Inflammatory macrophage treated with lipopolysaccharide for 1 hour (primary cell): Measurements from ENCODE around the gene RAB23.

Experiments
- DNase-seq, 2 donors: peaks; one replicate each; pipeline ENCODE4 v3.0.0-alpha.2; 2020 to 2022

Gene RAB23

DNA sequence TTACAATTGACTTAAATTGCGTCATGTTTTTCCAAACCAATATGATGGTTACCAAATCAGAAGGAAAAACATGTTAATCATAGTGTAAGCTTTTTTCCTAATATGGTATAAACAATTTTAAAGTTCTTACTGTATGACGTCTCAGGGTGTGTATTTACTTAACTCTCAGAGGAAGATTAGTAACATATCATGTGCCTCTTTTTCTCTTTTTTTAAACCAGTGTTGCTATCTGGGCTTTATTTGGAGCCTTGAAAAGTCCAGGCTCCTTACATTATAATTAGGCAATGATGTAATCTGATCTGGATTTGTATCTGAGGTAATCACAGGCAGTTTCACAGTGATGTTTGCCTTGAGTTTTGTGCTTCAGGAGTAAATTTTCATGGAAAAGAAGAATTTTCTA lies 20.4 kb upstream of the RAB23 start:
- DNase-seq: peak; percentile 26 to 77

GRCh38 chr6:57226221-57226620 lies 4.1 kb upstream of the RAB23 start:
- DNase-seq: no peak

- DNase-seq: peak in 1 of 2 donors; percentile 70
These were observed 2.8 kb upstream of the RAB23 start for GRCh38 chr6:57224769-57225515.

DNA sequence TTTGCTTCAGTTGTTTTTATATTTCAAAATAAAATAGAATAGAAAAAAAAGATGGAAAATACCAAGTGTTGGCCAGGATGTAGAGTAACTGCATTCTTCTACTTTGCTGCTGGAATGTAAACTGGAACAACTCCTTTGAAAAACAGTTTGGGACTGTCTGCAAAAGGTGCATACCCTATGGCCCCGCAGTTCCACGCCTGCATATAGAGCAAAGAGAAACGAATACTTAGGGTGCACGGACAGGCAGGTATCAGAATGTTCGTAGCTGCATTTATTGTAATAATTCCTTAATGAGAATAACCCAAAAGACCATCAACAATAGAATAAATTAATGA lies 603 bp upstream of the RAB23 start:
- DNase-seq: no peak

DNA sequence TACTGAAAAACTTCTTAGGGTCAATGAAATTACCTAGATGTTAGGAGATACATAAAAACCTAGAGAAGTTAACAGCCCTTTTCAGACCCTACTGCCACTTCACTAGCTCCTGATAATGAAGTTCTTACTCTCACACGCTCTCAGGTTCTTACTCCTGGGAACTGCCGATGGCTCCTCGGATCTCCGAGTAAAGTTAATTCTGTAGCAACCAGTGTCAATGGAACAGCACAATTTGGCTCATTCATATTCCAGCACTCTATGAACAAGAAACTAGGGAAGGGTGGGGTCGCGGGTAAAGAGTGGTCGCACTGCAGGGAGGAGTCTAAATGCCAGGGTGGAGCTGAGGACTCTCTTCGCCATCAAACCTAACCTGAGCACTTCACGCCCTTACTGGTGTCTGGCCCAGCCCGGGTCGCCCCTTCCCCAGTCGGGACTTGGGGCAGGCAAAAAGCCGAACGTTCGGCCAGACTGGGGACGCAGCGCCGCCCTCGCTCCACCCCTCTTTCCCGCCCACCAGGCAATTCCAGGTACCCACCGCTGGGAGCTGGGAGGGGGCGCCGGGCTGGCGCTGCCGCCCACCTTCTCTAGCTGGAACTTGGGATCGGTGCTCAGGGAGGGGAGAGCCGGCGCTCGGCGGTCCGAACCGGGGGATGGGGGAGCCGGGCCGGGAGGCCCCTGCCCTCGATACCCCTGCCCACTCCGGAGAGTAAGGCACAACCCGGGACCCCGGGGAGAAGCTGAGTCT lies 744 bp downstream of the RAB23 start:
- DNase-seq: no peak

DNA sequence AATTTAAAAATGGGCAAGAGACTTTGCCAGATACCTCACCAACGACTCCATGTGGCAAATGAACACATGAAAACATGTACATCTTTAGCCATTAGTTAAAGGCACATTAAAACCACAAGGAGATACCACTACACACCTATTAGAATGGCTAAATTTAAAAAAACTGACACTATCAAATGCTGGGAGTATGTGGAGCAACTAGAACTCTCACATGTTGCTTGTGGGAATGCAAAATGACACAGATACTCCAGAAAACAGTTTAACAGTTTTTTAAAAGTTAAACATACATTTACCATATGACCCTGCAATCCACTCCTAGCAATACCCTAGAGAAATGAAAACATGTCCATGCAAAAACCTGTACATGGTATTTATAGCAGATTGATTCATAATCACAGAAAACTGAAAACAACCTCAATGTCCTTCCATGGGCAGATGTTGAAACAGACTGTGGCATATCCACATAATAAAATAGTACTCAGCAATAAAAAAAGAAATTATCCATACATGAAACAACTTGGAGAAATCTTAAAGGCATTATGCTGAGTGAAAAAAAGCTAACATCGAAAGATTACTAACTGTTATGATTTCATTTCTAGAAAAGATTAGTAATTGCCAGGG lies 1.9 kb downstream of the RAB23 start:
- no peak for DNase-seq

GRCh38 chr6:57217270-57217669 lies 4.8 kb downstream of the RAB23 start:
- DNase-seq: no peak

DNA sequence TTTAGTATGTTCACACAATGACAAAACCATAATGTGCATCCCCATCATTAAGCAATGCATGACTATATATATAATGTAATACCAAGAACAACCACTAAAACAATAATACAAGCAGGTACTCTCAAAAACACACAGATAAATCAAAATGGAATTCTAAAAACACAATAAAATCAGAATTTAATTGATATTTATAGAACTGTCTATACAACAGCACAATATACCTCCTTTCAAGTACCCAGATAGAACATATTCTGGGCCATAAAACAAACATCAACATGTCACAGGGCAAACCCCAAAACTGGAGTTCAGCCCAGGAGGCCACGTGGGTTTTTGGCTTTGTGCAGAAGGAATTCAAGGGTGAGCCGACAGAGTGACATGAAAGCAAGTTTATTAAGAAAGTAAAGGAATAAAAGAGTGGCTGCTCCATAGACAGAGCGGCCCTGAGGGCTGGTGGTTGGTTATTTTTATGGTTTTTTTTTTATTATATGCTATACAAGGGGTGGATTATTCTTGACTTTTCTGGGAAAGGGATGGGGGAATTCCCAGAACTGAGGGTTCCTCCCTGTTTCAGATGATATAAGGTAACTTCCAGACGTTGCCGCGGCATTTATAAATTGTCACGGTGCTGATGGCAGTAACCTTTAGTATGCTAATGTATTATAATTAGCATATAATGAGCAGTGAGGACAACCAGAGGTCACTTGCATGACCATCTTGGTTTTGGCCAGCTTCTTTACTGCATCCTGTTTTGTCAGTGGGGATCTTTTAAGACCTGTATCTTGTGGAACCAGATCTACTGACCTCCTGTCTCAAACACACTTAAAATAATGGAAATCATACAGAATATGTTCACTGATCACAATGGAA lies 5.6 kb downstream of the RAB23 start:
- DNase-seq: no peak

DNA sequence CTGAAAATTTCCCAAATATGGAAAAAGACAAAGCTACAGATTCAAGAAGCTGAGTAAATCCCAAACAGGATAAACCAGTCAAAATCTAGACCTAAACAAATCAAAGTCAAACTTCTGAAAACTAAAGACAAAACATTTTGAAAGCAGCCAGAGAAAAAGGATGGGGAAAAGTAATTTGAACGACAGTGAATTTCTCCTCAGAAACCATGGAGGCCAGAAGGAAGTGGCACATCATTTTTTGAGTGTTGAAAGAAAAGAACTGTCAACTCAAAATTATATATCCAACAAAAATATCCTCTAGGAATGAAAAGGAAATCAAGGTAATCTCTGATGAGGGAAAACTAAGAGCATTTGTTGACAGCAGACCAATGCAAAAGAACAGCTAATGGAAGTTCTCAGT lies 6.8 kb downstream of the RAB23 start:
- no peak for DNase-seq

GRCh38 chr6:57210060-57210459 lies 12.0 kb downstream of the RAB23 start:
- no peak for DNase-seq

DNA sequence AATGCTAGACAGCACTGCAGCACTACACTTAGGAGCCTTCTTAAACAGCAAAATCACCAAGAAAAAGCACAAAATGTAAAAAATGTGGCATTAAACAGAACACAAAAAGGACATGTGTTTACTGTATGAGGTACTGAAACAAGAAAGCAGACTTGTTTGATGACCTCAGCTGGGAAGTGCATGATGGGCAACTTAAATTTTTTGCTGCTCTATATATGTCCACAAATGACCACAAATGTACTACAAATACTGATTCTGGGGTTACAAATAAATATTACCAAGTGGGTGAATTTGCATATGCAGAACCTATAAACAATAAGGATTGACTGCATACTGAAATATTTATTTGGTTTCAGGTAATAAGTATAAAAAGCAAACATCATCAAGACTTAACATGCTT lies 13.1 kb downstream of the RAB23 start:
- DNase-seq: no peak

GRCh38 chr6:57207872-57208271 lies 14.2 kb downstream of the RAB23 start:
- no peak for DNase-seq

- DNase-seq: no peak
These were observed 15.0 kb downstream of the RAB23 start for GRCh38 chr6:57207141-57207540.

GRCh38 chr6:57205550-57206328 lies 16.4 kb downstream of the RAB23 start:
- no peak for DNase-seq

- DNase-seq: no peak
These were observed 20.4 kb downstream of the RAB23 start for GRCh38 chr6:57201718-57202117.

GRCh38 chr6:57198926-57199636 lies 23.0 kb downstream of the RAB23 start:
- DNase-seq: no peak

DNA sequence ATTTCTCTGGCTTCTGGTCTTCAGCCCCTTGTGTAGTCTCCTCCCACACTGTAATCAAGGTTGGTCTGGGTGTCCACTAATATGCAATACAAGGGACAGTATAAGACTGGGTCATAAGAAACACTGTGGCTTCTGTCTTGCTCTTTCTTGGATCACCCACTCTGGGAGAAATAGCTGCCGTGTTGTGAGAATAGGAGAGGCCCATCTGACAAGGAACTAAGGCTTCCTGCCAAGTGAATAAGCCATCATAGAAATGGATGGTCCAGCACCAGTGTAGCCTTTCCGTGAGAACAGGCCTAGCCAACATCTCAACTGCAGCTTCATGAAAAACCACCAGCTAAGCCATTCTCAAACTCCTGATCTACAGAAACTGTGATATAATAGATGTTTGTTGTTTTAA lies 26.6 kb downstream of the RAB23 start:
- DNase-seq: no peak

DNA sequence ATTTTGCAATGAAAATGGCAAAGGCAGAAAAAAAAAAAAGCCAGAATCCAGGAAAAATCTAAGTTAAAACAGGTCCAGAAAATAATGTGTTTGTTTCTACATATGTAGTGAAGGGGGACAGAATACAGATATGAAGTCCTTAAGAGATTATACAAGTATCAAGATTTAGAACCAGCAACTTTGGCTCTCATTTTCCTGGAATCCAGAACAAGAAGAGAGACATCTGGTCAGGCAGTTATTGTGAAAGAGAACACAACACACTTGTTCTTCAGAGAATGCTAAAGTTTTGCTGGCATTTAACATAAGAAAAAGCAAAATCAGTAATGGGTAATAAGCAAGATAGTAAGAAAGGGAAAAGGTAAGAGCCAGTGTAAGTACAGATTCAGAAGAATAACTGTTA lies 28.9 kb downstream of the RAB23 start:
- DNase-seq: no peak

DNA sequence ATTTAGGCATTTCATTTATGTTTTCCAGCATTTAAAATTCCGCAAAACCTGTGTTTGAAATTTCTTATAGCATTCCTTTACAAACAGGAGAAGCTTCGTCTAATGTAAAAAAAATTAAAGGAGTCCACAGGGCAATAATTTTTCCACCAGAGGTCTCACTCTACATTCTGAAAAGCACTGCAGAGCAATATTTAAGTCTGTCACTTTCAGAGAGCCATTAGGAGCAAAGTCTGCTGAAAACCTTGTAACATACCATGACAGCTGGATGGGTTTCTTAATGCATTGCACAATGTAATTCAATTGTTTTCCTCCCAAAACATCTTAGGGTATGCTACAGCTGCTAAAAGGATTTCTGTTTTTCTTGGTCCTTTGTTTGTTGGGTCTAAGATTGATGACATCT lies 32.0 kb downstream of the RAB23 start:
- DNase-seq: peak in 1 of 2 donors; percentile 4

DNA sequence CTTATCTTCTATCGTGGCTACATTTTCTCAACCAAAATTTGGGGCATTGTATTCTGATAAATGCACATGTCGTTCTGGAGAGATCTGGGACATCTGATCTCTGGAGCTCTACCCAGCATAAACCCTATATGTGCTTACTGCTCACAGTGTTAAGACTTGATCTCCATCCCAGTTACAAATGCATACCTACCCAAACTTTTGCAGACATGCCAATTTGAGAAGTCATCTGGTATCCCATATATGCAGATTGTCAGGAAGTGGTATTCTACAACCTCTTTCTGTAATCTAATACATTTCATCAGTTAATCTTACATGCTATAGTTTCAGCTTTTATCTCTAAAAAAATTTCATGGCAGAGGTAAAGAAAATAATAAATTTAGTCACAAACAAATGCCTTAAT lies 38.8 kb downstream of the RAB23 start:
- DNase-seq: no peak

GRCh38 chr6:57182017-57182432 lies 40.1 kb downstream of the RAB23 start:
- DNase-seq: no peak

DNA sequence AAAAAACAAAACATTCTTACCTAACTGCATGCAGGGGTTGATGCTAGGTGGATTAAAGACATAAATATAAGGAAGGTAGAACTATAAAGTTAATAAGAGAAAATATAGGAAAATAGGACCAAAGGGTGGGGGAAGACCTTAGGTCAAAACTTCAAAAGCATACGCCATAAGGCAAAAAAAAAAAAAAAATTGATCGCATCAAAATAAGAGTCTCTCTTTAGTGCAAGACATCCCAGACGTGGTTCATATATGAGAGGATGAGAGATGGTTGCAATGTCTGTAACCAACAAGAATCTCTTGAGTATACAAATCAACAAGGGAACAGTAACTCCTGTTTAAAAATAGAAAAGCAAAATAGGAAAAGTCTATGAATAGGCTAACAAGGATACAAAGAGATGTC lies 41.5 kb downstream of the RAB23 start:
- no peak for DNase-seq
